Stimulated activated naive CD4-positive, alpha-beta T cell (primary cell): ENCODE results near the gene FNDC3B.

ENCODE experiments used
- DNase-seq, 6 experiments: peaks; one replicate each; lab custom pipeline; 2025; lab: John Stamatoyannopoulos, UW

Gene FNDC3B

DNA sequence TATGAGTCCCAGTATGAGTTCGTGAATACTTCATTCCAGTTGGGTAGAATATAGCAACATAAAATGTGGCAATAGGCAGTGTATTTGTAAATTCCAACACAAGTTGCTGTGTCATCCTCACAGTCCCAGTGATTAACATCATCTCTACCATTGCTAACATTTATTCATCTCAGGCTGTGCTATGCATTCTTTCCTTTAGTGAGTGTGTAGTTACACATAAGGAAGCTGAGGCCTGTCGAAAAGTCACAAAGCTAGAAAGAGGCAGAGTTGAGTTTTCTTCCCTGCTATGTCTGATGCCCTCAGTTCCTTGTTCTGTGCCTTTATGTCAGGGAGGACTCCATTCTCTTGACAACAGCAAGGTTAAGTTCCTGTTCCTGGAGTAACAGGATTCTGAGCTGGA lies 96.4 kb downstream of the FNDC3B start:
- DNase-seq, result no peak

GRCh38 chr3:172136330-172136729 lies 97.0 kb downstream of the FNDC3B start:
- DNase-seq, result no peak

GRCh38 chr3:172137287-172138192 lies 98.2 kb downstream of the FNDC3B start:
- DNase-seq, result no peak

DNA sequence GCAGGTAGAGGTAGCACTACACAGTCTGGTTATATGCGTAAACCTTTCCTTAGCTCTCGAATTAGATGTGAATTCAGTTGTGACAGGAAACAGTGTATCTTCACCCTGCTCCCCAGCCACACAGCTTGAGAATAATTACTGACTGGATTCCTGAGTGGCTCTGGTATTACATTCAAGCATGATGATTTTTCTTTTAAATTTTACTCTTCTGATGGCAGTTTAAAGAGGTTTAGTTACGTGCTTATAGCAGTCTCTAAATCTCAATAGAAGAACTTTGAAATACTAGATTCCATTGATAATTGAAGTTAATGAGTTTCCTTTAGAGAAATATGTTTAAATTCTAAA lies 98.8 kb downstream of the FNDC3B start:
- DNase-seq, result no peak

- no peak for DNase-seq
Measured at GRCh38 chr3:172138792-172139507, 99.6 kb downstream of the FNDC3B start.

- no peak for DNase-seq
Measured at GRCh38 chr3:172139528-172140276, 100.3 kb downstream of the FNDC3B start.

GRCh38 chr3:172140499-172141391 lies 101.4 kb downstream of the FNDC3B start:
- no peak for DNase-seq

GRCh38 chr3:172142051-172142863 lies 102.9 kb downstream of the FNDC3B start:
- DNase-seq, result no peak

GRCh38 chr3:172142864-172143451 lies 103.6 kb downstream of the FNDC3B start:
- no peak for DNase-seq

- DNase-seq, result no peak
Measured at GRCh38 chr3:172143739-172144497, 104.5 kb downstream of the FNDC3B start.

- DNase-seq, result no peak
Measured at GRCh38 chr3:172144601-172145000, 105.2 kb downstream of the FNDC3B start.

DNA sequence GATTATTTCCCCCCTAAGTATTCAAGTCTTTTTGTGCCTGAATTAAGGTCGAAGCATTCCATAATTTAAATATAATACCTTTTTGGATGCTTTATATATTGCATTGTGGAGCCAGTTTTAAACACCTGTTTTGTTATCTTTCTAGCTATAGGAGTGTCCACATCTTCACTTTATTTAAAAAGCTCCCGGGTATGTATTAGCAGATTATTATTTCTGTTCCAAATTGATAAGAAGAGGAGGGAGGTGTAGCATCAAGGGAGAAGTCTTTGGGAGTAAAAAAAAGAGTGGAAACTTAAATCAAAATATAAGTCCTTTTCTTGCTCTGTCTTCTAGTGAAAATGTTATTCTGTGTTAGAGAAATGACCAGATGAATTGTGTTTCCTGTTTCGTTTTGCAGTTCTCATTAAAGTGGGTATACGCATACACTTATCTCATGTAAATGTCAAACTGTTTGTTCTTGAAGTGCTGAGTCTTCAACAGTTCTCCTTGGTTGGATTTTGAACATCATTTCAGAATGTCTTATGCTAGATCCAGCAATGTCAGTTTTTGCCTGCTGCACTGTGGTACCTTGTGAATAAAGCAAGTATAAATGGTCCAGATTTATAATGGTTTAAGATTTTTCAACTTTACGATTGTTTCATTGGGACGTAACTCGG lies 105.8 kb downstream of the FNDC3B start:
- no peak for DNase-seq

DNA sequence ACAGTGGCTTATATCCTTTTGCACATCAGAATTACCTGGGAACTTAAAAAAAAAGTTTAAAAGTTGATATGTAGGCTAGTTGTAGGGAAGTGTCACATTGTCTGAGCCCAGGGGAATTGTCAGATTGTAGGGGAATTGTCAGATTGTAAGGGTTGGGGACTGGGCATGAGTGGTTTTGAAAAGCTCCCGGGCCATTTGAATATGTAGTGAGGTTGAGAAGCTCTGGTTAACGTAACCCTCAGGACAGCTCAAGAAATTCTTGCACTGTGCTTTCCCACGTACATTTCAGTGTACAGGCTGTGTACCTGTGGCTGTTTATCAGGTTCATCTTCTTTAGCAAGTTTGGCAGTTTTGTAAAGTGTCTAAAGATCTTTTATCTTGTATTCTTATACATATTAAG lies 107.0 kb downstream of the FNDC3B start:
- DNase-seq, result no peak

DNA sequence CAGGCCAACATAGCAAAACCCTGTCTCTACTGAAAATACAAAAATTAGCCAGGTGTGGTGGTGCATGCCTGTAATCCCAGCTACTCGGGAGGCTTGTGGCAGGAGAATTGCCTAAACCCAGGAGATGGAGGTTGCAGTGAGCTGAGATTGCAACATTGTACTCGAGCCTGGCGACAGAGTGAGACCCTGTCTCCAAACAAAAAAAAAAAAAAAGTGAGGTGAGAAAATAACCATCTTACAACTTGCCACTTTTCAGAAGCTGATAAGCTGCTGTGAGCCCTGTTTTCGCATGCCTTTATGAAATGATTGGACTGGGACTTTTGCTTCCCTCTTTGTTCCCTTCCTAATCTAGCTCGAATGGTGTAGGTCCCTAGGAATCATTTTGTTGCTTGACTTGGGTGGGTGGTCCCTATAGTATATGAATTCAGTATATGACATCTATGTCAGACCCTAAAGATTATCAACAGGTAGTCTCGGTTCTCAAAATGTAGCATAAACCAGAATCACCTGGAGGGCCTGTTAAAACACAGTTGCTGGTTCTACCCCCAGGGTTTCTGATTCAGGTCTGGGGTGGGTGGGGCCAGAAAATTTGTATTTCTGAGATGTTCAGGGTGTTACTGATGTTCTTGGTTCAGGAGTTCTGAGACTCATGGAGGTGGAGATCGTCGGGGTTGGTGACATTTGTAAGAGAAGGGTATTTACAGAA lies 107.9 kb downstream of the FNDC3B start:
- DNase-seq, result no peak

DNA sequence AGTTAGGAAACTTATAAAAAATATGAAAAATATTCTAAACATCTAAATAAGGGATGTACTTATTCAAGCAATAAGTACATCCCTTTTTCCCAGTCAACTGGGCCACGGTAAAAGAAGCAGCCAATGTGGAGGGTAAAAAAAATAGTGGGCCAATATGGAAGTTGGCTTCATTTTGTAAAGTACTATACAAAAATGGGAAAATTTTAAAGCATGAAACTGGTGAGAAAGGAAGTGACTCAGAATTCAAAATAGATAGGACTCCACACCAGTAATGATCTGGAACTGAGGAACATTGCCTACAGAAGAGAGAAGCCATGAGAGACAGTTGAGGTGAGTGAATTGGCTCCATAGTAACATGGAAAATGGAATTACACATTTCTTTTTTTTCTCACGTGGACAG lies 108.9 kb downstream of the FNDC3B start:
- no peak for DNase-seq

- no peak for DNase-seq
Measured at GRCh38 chr3:172148702-172149565, 109.6 kb downstream of the FNDC3B start.

DNA sequence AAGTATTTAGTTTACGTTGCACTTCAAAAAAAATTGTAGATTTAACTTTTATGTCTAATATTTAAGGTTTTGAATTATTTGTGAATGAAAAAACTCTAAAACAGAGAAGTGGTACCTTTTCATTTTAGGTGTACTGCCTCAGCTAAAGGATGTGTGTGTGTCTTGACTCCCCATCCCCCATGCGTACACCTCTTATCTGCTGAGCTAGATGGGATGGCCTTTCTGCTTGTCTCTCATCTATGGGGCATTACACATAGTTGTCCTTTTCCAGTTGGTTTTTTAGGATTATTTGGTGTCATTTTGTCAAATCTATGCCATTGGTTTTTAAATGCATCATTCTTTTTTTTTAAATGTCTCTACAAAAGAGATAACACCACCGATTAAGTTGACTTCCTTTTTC lies 110.9 kb downstream of the FNDC3B start:
- no peak for DNase-seq
